ENCODE results near the gene GPC6. TPM values are rescaled to one million over a fixed set of nuclear protein-coding genes. Genes with fewer than 3 reads are reported as not detected.

GPC6 gene
- total and polyA plus RNA-seq, 10 donors, result 0.22 to 9.3 (median 4.5) TPM

DNA sequence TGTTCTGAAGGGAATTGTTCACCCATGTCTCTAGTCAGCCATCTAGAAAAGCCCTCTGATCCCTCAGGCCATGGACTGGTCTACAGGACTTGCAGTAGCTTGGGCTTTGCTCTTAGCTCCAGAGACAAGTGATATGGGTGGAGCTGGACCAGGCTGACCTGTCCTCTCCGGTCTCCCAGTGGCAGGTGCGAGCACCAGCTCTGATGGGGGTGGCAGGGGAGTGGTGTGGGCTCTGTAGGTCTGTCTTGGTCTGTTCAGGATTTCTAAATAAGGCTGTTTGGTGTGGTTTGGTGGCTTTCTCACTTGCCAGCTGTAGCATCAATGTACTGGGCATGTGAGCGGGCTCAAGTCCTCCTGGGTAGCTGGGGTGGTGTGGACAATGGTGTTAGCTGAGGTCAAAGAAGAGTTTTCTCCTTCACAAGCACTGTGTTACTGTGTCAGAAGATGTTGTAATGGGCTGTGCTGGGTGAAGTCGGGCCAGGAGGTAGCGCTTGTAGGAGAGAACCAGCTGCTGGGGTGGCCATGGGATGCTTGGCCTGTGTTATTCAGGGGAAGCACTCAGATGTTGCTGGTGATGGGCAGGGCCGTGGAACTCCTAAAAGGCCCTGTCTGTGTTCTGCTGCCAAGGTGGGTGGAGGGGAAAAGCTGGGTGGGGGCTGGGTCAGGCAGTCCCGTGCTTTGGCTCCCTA, 16.9 kb downstream of the GPC6 start:
- Histone ChIP-seq H3K27me3 (replicated peaks in 1 of 7) (no peaks in the 10 kb centered on the region), H3K27ac (no peak overlapping the region), H3K4me1 (no peaks in the 10 kb centered on the region), H3K36me3 (no peaks in the 10 kb centered on the region), H3K4me3 (peak overlapping the region in 1 of 8 donors; percentile 52), H3K9me3 (peaks cover 0 to 26% (median 16%) of the 10 kb centered on the region in 8 donors)
- no peak for DNase-seq
- intact Hi-C loops (cut with DNase I; ENCODE audit: low total_unique reads), result no loop called here
- 79 to 90% (median 84%) methylated on average over 7 of the region's 7 CpGs for WGBS, 5 donors
- TF ChIP-seq POLR2A (IDR thresholded peaks at IDR 0.05) (no peak), CTCF (IDR thresholded peaks at IDR 0.05 in 8 of 11, conservative IDR thresholded peaks at IDR 0.05 in 3 of 11) (no peak), POLR2AphosphoS5 (IDR thresholded peaks at IDR 0.05) (no peak)

- Histone ChIP-seq H3K4me1 (no peaks in the 10 kb centered on the region), H3K36me3 (no peaks in the 10 kb centered on the region), H3K9me3 (peaks cover 0 to 17% (median 8%) of the 10 kb centered on the region in 8 donors), H3K27ac (peak overlapping the region in 3 of 8 donors; percentile 16 to 41 (median 32)), H3K27me3 (replicated peaks in 1 of 7) (no peaks in the 10 kb centered on the region), H3K4me3 (peak overlapping the region in 6 of 8 donors; percentile 1 to 52 (median 22))
- TF ChIP-seq POLR2AphosphoS5 (IDR thresholded peaks at IDR 0.05) (no peak), POLR2A (IDR thresholded peaks at IDR 0.05) (no peak), CTCF (IDR thresholded peaks at IDR 0.05 in 8 of 11, conservative IDR thresholded peaks at IDR 0.05 in 3 of 11) (no peak)
- intact Hi-C loops (cut with DNase I; ENCODE audit: low total_unique reads), result no loop called here
- 43 to 64% (median 61%) methylated on average over 14 to 17 of the region's 17 CpGs for WGBS, 5 donors
- no peak for DNase-seq
Measured at GRCh38 chr13:93244141-93244917, 17.7 kb downstream of the GPC6 start.

DNA sequence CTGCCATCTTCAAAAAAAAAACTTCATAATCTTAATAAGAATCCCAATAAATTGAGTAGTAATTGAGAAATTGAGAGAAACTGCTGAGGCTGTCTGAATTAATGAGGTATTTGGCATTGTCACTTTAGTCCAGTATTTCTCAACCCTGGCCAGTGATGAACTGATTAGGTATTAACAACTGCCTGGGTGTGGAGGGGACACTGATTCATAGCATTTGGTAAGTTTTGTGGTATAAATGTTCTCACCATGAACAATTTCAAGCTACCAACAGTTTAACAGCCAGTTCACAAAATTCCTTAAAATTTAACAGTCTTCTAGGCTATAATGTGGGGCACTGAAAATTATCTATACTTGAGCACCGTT, 18.3 kb downstream of the GPC6 start:
- H3K9me3 ChIP-seq, result peaks cover 0 to 12% (median 2%) of the 10 kb centered on the region in 8 donors
- TF ChIP-seq POLR2AphosphoS5 (IDR thresholded peaks at IDR 0.05), result no peak
- peak overlapping the region in 1 of 8 donors; percentile 39 for H3K4me3 ChIP-seq
- no peaks in the 10 kb centered on the region for H3K27me3 ChIP-seq (replicated peaks in 1 of 7)
- H3K27ac ChIP-seq, result peak overlapping the region in 3 of 8 donors; percentile 16 to 41 (median 32)
- intact Hi-C loops (cut with DNase I; ENCODE audit: low total_unique reads), result no loop called here
- no peak for DNase-seq
- no peaks in the 10 kb centered on the region for H3K4me1 ChIP-seq
- H3K36me3 ChIP-seq, result no peaks in the 10 kb centered on the region
- 52 to 84% (median 79%) methylated on average over 1 of the region's 1 CpG for WGBS, 5 donors

GRCh38 chr13:93246069-93246468, 19.5 kb downstream of the GPC6 start:
- Histone ChIP-seq H3K27ac (no peak overlapping the region), H3K9me3 (peaks cover 0 to 9% (median 0%) of the 10 kb centered on the region in 8 donors), H3K36me3 (no peaks in the 10 kb centered on the region), H3K4me3 (no peak overlapping the region), H3K4me1 (no peaks in the 10 kb centered on the region), H3K27me3 (replicated peaks in 1 of 7) (no peaks in the 10 kb centered on the region)
- TF ChIP-seq CTCF (IDR thresholded peaks at IDR 0.05 in 8 of 11, conservative IDR thresholded peaks at IDR 0.05 in 3 of 11), result no peak
- no peak for TF ChIP-seq POLR2AphosphoS5 (IDR thresholded peaks at IDR 0.05)
- TF ChIP-seq POLR2A (IDR thresholded peaks at IDR 0.05), result no peak
- DNase-seq, result no peak
- 79 to 94% (median 87%) methylated on average over 1 of the region's 1 CpG for WGBS, 5 donors
- intact Hi-C loops (cut with DNase I; ENCODE audit: low total_unique reads), result no loop called here
